Fibroblast of skin of left quadriceps (primary cell): ENCODE measurements around the gene PDCD1.
"Not testable (repeated sequence)": the region's sequence is repeated elsewhere in the genome, so short reads cannot be mapped to it uniquely, and the experiment has no call there.

ENCODE experiments used
- DNase-seq, 2 experiments: peaks; one replicate each; pipeline ENCODE4 v3.0.0-alpha.2; 2013; ENCODE audit warnings: low read depth in 2 of 2

Gene PDCD1

GRCh38 chr2:241858206-241859016 lies at the start of gene PDCD1:
PDCD1 (minus strand) TSS chr2:241858894; CDS start chr2:241858838, 56 bp downstream.
- no peak for DNase-seq

- not testable (repeated sequence) for DNase-seq
Observed at GRCh38 chr2:241907831-241908230, 49.1 kb upstream of the PDCD1 start.

GRCh38 chr2:241906826-241907570 lies 48.3 kb upstream of the PDCD1 start:
- no peak for DNase-seq

GRCh38 chr2:241906378-241906770 lies 47.7 kb upstream of the PDCD1 start:
- not testable (repeated sequence) for DNase-seq

- DNase-seq: no peak
Observed at GRCh38 chr2:241905716-241906377, 47.2 kb upstream of the PDCD1 start.

- no peak for DNase-seq
Observed at GRCh38 chr2:241904791-241905710, 46.4 kb upstream of the PDCD1 start.

GRCh38 chr2:241904011-241904718 lies 45.5 kb upstream of the PDCD1 start:
- DNase-seq: no peak

- no peak for DNase-seq
Observed at GRCh38 chr2:241903121-241904010, 44.7 kb upstream of the PDCD1 start.

- DNase-seq: no peak
Observed at GRCh38 chr2:241902357-241902991, 43.8 kb upstream of the PDCD1 start.

- no peak for DNase-seq
Observed at GRCh38 chr2:241901500-241902351, 43.0 kb upstream of the PDCD1 start.

GRCh38 chr2:241901018-241901380 lies 42.3 kb upstream of the PDCD1 start:
- DNase-seq: no peak

- DNase-seq: no peak
Observed at GRCh38 chr2:241900251-241901017, 41.7 kb upstream of the PDCD1 start.

GRCh38 chr2:241898463-241899270 lies 40.0 kb upstream of the PDCD1 start:
- no peak for DNase-seq

- no peak for DNase-seq
Observed at GRCh38 chr2:241897231-241897916, 38.7 kb upstream of the PDCD1 start.

GRCh38 chr2:241896746-241897201 lies 38.1 kb upstream of the PDCD1 start:
- no peak for DNase-seq
